Parathyroid adenoma (tissue), 2 donors: ENCODE results near the gene CCL18.
"Not testable (repeated sequence)": the region's sequence is repeated elsewhere in the genome, so short reads cannot be mapped to it uniquely, and the experiment has no call there.

Experiments
- H2AFZ ChIP-seq: fragments of 300-600 bp; sonication (generic); one replicate; pipeline ENCODE4 v1.7.0; 2017; ENCODE audit warnings: antibody characterized with exemption, mild to moderate bottlenecking
- H3K27ac ChIP-seq: fragments of 300-600 bp; sonication (generic); one replicate; pipeline ENCODE4 v1.7.0; 2017
- H3K27me3 ChIP-seq: fragments of 300-600 bp; sonication (generic); one replicate; pipeline ENCODE4 v1.7.0; 2017; ENCODE audit warnings: low read length; ENCODE audit not compliant: control insufficient read depth, insufficient read depth
- H3K36me3 ChIP-seq: fragments of 300-600 bp; sonication (generic); one replicate; pipeline ENCODE4 v1.7.0; 2017; ENCODE audit warnings: low read length; ENCODE audit not compliant: control insufficient read depth, insufficient read depth
- H3K4me1 ChIP-seq: fragments of 300-600 bp; sonication (generic); one replicate; pipeline ENCODE4 v1.7.0; 2017; ENCODE audit warnings: control low read depth
- H3K4me2 ChIP-seq: fragments of 300-600 bp; sonication (generic); one replicate; pipeline ENCODE4 v1.7.0; 2017; ENCODE audit warnings: low read length
- H3K4me3 ChIP-seq: fragments of 300-600 bp; sonication (generic); one replicate; pipeline ENCODE4 v1.7.0; 2017; ENCODE audit warnings: low read depth, low read length
- H3K79me2 ChIP-seq: fragments of 300-600 bp; sonication (generic); one replicate; pipeline ENCODE4 v1.7.0; 2017; ENCODE audit warnings: control low read depth
- H3K9ac ChIP-seq: fragments of 300-600 bp; sonication (generic); one replicate; pipeline ENCODE4 v1.7.0; 2017; ENCODE audit warnings: mild to moderate bottlenecking
- H3K9me3 ChIP-seq: fragments of 300-600 bp; sonication (generic); one replicate; pipeline ENCODE4 v1.7.0; 2017; ENCODE audit warnings: low read length; ENCODE audit not compliant: control insufficient read depth
- CTCF ChIP-seq: fragments of 300-600 bp; sonication (generic); IDR thresholded peaks from one replicate; pipeline ENCODE4 v1.7.0; 2017; ENCODE audit warnings: antibody characterized with exemption, mild to moderate bottlenecking
- donor health status: primary hyperparathyroidism.

Gene CCL18

GRCh38 chr17:36094232-36094631 is 30.2 kb downstream of the CCL18 start:
- no peak overlapping the region for H2AFZ ChIP-seq
- no peak overlapping the region for H3K4me2 ChIP-seq
- H3K27ac ChIP-seq, result no peak overlapping the region
- no peaks in the 10 kb centered on the region for H3K79me2 ChIP-seq
- H3K9me3 ChIP-seq, result no peaks in the 10 kb centered on the region
- H3K4me1 ChIP-seq, result peaks cover 3% of the 10 kb centered on the region
- no peak for TF ChIP-seq CTCF
- no peak overlapping the region for H3K9ac ChIP-seq
- H3K27me3 ChIP-seq, result no peaks in the 10 kb centered on the region
- H3K4me3 ChIP-seq, result no peak overlapping the region
- no peaks in the 10 kb centered on the region for H3K36me3 ChIP-seq

GRCh38 chr17:36094746-36095145 is 30.7 kb downstream of the CCL18 start:
- Histone ChIP-seq H3K9me3 (no peaks in the 10 kb centered on the region), H3K4me2 (no peak overlapping the region), H2AFZ (no peak overlapping the region), H3K27me3 (no peaks in the 10 kb centered on the region), H3K27ac (no peak overlapping the region), H3K4me1 (peaks cover 3% of the 10 kb centered on the region), H3K4me3 (no peak overlapping the region), H3K9ac (no peak overlapping the region), H3K79me2 (no peaks in the 10 kb centered on the region), H3K36me3 (no peaks in the 10 kb centered on the region)
- no peak for TF ChIP-seq CTCF

GRCh38 chr17:36095992-36096391 is 31.9 kb downstream of the CCL18 start:
- TF ChIP-seq CTCF, result no peak
- no peak overlapping the region for H3K27ac ChIP-seq
- H3K79me2 ChIP-seq, result no peaks in the 10 kb centered on the region
- H2AFZ ChIP-seq, result no peak overlapping the region
- no peaks in the 10 kb centered on the region for H3K27me3 ChIP-seq
- H3K9ac ChIP-seq, result no peak overlapping the region
- no peak overlapping the region for H3K4me3 ChIP-seq
- H3K36me3 ChIP-seq, result no peaks in the 10 kb centered on the region
- H3K9me3 ChIP-seq, result no peaks in the 10 kb centered on the region
- no peak overlapping the region for H3K4me2 ChIP-seq
- peaks cover 3% of the 10 kb centered on the region for H3K4me1 ChIP-seq

- not testable (repeated sequence) for H3K4me3 ChIP-seq, H3K36me3 ChIP-seq, H3K4me2 ChIP-seq, H3K9ac ChIP-seq, H3K79me2 ChIP-seq, H3K27ac ChIP-seq, H3K27me3 ChIP-seq, H3K9me3 ChIP-seq, H3K4me1 ChIP-seq, H2AFZ ChIP-seq
Measured at GRCh38 chr17:36099004-36099403, 34.9 kb downstream of the CCL18 start.

GRCh38 chr17:36103401-36103975 is 39.4 kb downstream of the CCL18 start, which contains the start of gene CCL4:
CCL4 (plus strand) TSS chr17:36103827; CDS start chr17:36103906, 79 bp downstream.
- H2AFZ ChIP-seq, H3K27ac ChIP-seq, H3K27me3 ChIP-seq, H3K9me3 ChIP-seq, H3K4me2 ChIP-seq, H3K4me3 ChIP-seq, H3K9ac ChIP-seq, H3K79me2 ChIP-seq, H3K36me3 ChIP-seq, H3K4me1 ChIP-seq: not testable (repeated sequence)

GRCh38 chr17:36104246-36104645 is 40.2 kb downstream of the CCL18 start:
- H3K36me3 ChIP-seq, H3K4me1 ChIP-seq, H3K9me3 ChIP-seq, H3K9ac ChIP-seq, H3K79me2 ChIP-seq, H3K4me2 ChIP-seq, H2AFZ ChIP-seq, H3K27me3 ChIP-seq, H3K4me3 ChIP-seq, H3K27ac ChIP-seq: not testable (repeated sequence)
